ENCODE results near the gene DDX39A. TPM values are rescaled to one million over a fixed set of nuclear protein-coding genes. Genes with fewer than 3 reads are reported as not detected.

The DDX39A gene
- total and polyA plus RNA-seq, 3 donors from 2014 or later, result 218 to 323 (median 295) TPM

- 48 to 50% methylated on average over 19 of the region's 23 CpGs for WGBS, 2 donors
- Histone ChIP-seq H3K27ac (peak overlapping the region; percentile 80 to 88), H3K27me3 (no peaks in the 10 kb centered on the region), H3K36me3 (ENCODE audit: low read depth, missing control alignments) (no peaks in the 10 kb centered on the region), H3K9me3 (no peaks in the 10 kb centered on the region), H3K4me1 (peaks cover 21% of the 10 kb centered on the region), H3K4me3 (peak overlapping the region in 1 of 2 donors; percentile 83)
- peak; percentile 51 for DNase-seq
- TF ChIP-seq POLR2A (IDR thresholded peaks at IDR 0.05) (no peak), CTCF (IDR thresholded peaks at IDR 0.05) (no peak)
- intact Hi-C loops (cut with DNase I; ENCODE audit: low total_unique reads), result no loop called here
Observed at GRCh38 chr19:14434543-14435319, 15.6 kb upstream of the DDX39A start.

GRCh38 chr19:14433554-14434501 lies 14.7 kb upstream of the DDX39A start:
- Histone ChIP-seq H3K4me1 (peaks cover 21% of the 10 kb centered on the region), H3K36me3 (ENCODE audit: low read depth, missing control alignments) (no peaks in the 10 kb centered on the region), H3K9me3 (no peaks in the 10 kb centered on the region), H3K27ac (peak overlapping the region; percentile 80 to 88), H3K4me3 (peak overlapping the region; percentile 83 to 87), H3K27me3 (no peaks in the 10 kb centered on the region)
- TF ChIP-seq CTCF (IDR thresholded peaks at IDR 0.05) (no peak), POLR2A (IDR thresholded peaks at IDR 0.05) (no peak)
- intact Hi-C loops (cut with DNase I; ENCODE audit: low total_unique reads), result no loop called here
- WGBS, 2 donors, result 7 to 23% methylated on average over 10 to 49 of the region's 52 CpGs
- peak; percentile 49 for DNase-seq

GRCh38 chr19:14432791-14433553 lies 13.8 kb upstream of the DDX39A start, which contains the start of gene PKN1:
TSS of gene PKN1 (plus strand) at chr19:14433306. CDS start at chr19:14433522, 216 bp downstream.
- intact Hi-C loops (cut with DNase I; ENCODE audit: low total_unique reads), result no loop called here
- H3K36me3 ChIP-seq (ENCODE audit: low read depth, missing control alignments), result no peaks in the 10 kb centered on the region
- peak within 1 kb of the TSS; percentile 80 to 88 for H3K27ac ChIP-seq
- peaks cover 18% of the 10 kb centered on the region for H3K4me1 ChIP-seq
- H3K4me3 ChIP-seq, result peak within 1 kb of the TSS; percentile 83 to 87
- 4 to 19% methylated on average over 9 to 78 of the region's 85 CpGs for WGBS, 2 donors
- H3K27me3 ChIP-seq, result no peaks in the 10 kb centered on the region
- no peak for TF ChIP-seq CTCF (IDR thresholded peaks at IDR 0.05)
- TF ChIP-seq POLR2A (IDR thresholded peaks at IDR 0.05), result no peak
- H3K9me3 ChIP-seq, result no peaks in the 10 kb centered on the region
- peak; percentile 53 for DNase-seq

GRCh38 chr19:14430712-14431111 lies 11.6 kb upstream of the DDX39A start:
- Histone ChIP-seq H3K27me3 (no peaks in the 10 kb centered on the region), H3K9me3 (no peaks in the 10 kb centered on the region), H3K27ac (no peak overlapping the region), H3K4me3 (no peak overlapping the region), H3K36me3 (ENCODE audit: low read depth, missing control alignments) (no peaks in the 10 kb centered on the region), H3K4me1 (peaks cover 18% of the 10 kb centered on the region)
- no peak for DNase-seq
- intact Hi-C loops (cut with DNase I; ENCODE audit: low total_unique reads), result no loop called here
- WGBS, 2 donors, result 85 to 86% methylated on average over 3 of the region's 3 CpGs
- TF ChIP-seq POLR2A (IDR thresholded peaks at IDR 0.05) (no peak), CTCF (IDR thresholded peaks at IDR 0.05) (no peak)
